Measurements from ENCODE around the gene CCDC134. TPM values are rescaled to one million over a fixed set of nuclear protein-coding genes. Genes with fewer than 3 reads are reported as not detected.

CCDC134 gene
- total and polyA plus RNA-seq, 2 donors (not counting 1 experiment from before 2014, with no cell fraction given), result 3.0 to 13.7 TPM

DNA sequence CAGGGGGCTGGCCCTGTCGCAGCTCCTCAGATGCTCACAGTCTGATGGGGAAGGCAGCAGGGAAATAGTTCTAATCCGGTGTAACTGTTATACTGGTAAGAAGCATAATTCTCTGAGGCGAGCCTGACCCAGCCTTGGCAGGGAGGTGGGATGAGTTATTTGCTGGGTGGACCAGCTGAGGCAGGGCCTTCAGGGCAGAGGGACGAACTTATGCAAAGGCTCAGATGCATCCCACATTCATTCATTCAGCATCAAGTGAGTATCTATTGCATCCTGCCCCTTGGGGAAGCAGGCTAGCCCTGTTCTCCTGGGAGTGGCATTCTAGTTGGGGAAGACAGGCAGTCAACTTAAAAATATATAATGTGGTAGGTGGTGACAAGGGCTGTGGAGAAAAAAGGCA, 18.8 kb downstream of the CCDC134 start:
- Histone ChIP-seq H3K79me2 (ENCODE audit: control insufficient read depth, insufficient read depth, low read length) (no peaks in the 10 kb centered on the region), H3K4me3 (replicated peaks in 1 of 4; ENCODE audit: control extremely low read depth in 1 of 4, insufficient read depth in 1 of 4, low read depth in 3 of 4, low read length in 4 of 4) (no peak overlapping the region), H3K27me3 (ENCODE audit: control insufficient read depth, insufficient read depth, low read length) (no peaks in the 10 kb centered on the region), H3K4me2 (ENCODE audit: extremely low read depth, insufficient read depth, low read length) (no peak overlapping the region), H3K4me1 (ENCODE audit: control insufficient read depth, extremely low read depth, insufficient read depth, low read length) (no peaks in the 10 kb centered on the region), H2AFZ (ENCODE audit: low read length) (no peak overlapping the region), H3K36me3 (ENCODE audit: control insufficient read depth, insufficient read depth, low read length) (no peaks in the 10 kb centered on the region), H4K20me1 (ENCODE audit: control insufficient read depth, extremely low read depth, insufficient read depth, low read length) (no peaks in the 10 kb centered on the region), H3K9me3 (ENCODE audit: control insufficient read depth, insufficient read depth, low read depth, low read length) (no peaks in the 10 kb centered on the region), H3K27ac (ENCODE audit: insufficient read depth, low read length) (no peak overlapping the region), H3K9ac (ENCODE audit: insufficient read depth, low read length) (no peak overlapping the region)
- TF ChIP-seq, protein P1, sequence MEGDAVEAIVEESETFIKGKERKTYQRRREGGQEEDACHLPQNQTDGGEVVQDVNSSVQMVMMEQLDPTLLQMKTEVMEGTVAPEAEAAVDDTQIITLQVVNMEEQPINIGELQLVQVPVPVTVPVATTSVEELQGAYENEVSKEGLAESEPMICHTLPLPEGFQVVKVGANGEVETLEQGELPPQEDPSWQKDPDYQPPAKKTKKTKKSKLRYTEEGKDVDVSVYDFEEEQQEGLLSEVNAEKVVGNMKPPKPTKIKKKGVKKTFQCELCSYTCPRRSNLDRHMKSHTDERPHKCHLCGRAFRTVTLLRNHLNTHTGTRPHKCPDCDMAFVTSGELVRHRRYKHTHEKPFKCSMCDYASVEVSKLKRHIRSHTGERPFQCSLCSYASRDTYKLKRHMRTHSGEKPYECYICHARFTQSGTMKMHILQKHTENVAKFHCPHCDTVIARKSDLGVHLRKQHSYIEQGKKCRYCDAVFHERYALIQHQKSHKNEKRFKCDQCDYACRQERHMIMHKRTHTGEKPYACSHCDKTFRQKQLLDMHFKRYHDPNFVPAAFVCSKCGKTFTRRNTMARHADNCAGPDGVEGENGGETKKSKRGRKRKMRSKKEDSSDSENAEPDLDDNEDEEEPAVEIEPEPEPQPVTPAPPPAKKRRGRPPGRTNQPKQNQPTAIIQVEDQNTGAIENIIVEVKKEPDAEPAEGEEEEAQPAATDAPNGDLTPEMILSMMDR (conservative IDR thresholded peaks at IDR 0.05 in 1 of 2, IDR thresholded peaks at IDR 0.05 in 1 of 2; ENCODE audit: low read depth in 1 of 2, low read length in 2 of 2), result no peak
- no peak for TF ChIP-seq EZH2 (IDR thresholded peaks at IDR 0.05; ENCODE audit: low read length, missing control alignments)
- no peak for DNase-seq (ENCODE audit: low read depth in 2 of 2)

- H2AFZ ChIP-seq (ENCODE audit: low read length), result no peak overlapping the region
- no peak overlapping the region for H3K4me2 ChIP-seq (ENCODE audit: extremely low read depth, insufficient read depth, low read length)
- H3K4me1 ChIP-seq (ENCODE audit: control insufficient read depth, extremely low read depth, insufficient read depth, low read length), result no peaks in the 10 kb centered on the region
- H3K9me3 ChIP-seq (ENCODE audit: control insufficient read depth, insufficient read depth, low read depth, low read length), result no peaks in the 10 kb centered on the region
- no peaks in the 10 kb centered on the region for H3K36me3 ChIP-seq (ENCODE audit: control insufficient read depth, insufficient read depth, low read length)
- DNase-seq (ENCODE audit: low read depth in 2 of 2), result no peak
- H3K27ac ChIP-seq (ENCODE audit: insufficient read depth, low read length), result no peak overlapping the region
- TF ChIP-seq, protein P1 (conservative IDR thresholded peaks at IDR 0.05 in 1 of 2, IDR thresholded peaks at IDR 0.05 in 1 of 2; ENCODE audit: low read depth in 1 of 2, low read length in 2 of 2), result no peak
- TF ChIP-seq EZH2 (IDR thresholded peaks at IDR 0.05; ENCODE audit: low read length, missing control alignments), result no peak
- no peak overlapping the region for H3K4me3 ChIP-seq (replicated peaks in 1 of 4; ENCODE audit: control extremely low read depth in 1 of 4, insufficient read depth in 1 of 4, low read depth in 3 of 4, low read length in 4 of 4)
- no peaks in the 10 kb centered on the region for H4K20me1 ChIP-seq (ENCODE audit: control insufficient read depth, extremely low read depth, insufficient read depth, low read length)
- no peak overlapping the region for H3K9ac ChIP-seq (ENCODE audit: insufficient read depth, low read length)
- H3K79me2 ChIP-seq (ENCODE audit: control insufficient read depth, insufficient read depth, low read length), result no peaks in the 10 kb centered on the region
- no peaks in the 10 kb centered on the region for H3K27me3 ChIP-seq (ENCODE audit: control insufficient read depth, insufficient read depth, low read length)
These were observed 20.0 kb downstream of the CCDC134 start for GRCh38 chr22:41820447-41820846.

DNA sequence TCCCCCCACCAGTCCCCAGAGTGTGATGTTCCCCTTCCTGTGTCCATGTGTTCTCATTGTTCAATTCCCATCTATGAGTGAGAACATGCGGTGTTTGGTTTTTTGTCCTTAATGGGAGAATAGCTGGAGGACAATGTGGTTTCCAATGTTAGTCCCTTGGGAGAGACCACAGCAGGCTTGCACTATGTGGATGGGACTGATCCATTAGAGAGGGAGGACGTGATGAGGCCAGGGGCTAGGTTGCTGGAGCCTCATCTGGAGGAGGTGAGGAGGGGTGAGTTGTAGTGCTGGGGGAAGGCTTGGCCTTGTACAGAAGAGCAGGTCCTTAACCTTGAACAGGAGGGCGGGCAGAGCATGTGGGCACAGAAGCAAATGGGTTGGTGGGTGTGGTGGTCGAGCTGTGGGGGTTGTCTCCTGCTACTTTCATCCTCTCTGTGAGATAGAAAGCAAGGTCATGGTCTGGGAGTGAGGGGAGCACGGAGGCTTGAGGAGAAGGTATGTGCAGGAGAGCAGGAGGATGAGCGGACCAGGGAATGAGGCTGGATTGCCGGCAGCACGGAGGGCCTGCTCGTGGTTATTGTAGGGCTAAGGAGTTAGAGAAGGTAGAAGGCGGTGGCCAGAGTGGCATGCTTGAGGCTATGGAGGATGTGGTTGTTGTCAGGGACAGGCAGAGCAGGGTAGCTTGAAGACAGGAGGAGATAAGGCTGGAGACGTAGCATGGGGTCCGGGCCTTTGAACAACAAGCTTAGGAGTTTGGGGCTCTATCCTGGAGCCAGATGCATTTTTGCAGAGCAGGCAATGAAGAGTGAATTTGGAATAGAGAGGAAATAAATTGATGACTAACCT, 21.2 kb downstream of the CCDC134 start:
- no peak overlapping the region for H3K4me3 ChIP-seq (replicated peaks in 1 of 4; ENCODE audit: control extremely low read depth in 1 of 4, insufficient read depth in 1 of 4, low read depth in 3 of 4, low read length in 4 of 4)
- no peaks in the 10 kb centered on the region for H4K20me1 ChIP-seq (ENCODE audit: control insufficient read depth, extremely low read depth, insufficient read depth, low read length)
- no peak for TF ChIP-seq EZH2 (IDR thresholded peaks at IDR 0.05; ENCODE audit: low read length, missing control alignments)
- TF ChIP-seq, protein P1 (conservative IDR thresholded peaks at IDR 0.05 in 1 of 2, IDR thresholded peaks at IDR 0.05 in 1 of 2; ENCODE audit: low read depth in 1 of 2, low read length in 2 of 2), result no peak
- H3K9ac ChIP-seq (ENCODE audit: insufficient read depth, low read length), result no peak overlapping the region
- no peak overlapping the region for H3K4me2 ChIP-seq (ENCODE audit: extremely low read depth, insufficient read depth, low read length)
- peaks cover 4% of the 10 kb centered on the region for H3K4me1 ChIP-seq (ENCODE audit: control insufficient read depth, extremely low read depth, insufficient read depth, low read length)
- no peak for DNase-seq (ENCODE audit: low read depth in 2 of 2)
- H3K27ac ChIP-seq (ENCODE audit: insufficient read depth, low read length), result no peak overlapping the region
- H3K36me3 ChIP-seq (ENCODE audit: control insufficient read depth, insufficient read depth, low read length), result no peaks in the 10 kb centered on the region
- no peak overlapping the region for H2AFZ ChIP-seq (ENCODE audit: low read length)
- H3K27me3 ChIP-seq (ENCODE audit: control insufficient read depth, insufficient read depth, low read length), result no peaks in the 10 kb centered on the region
- H3K79me2 ChIP-seq (ENCODE audit: control insufficient read depth, insufficient read depth, low read length), result no peaks in the 10 kb centered on the region
- H3K9me3 ChIP-seq (ENCODE audit: control insufficient read depth, insufficient read depth, low read depth, low read length), result no peaks in the 10 kb centered on the region
